Spinal cord (tissue), 10 donors: ENCODE data around the gene IL18R1. TPM values are rescaled to one million over a fixed set of nuclear protein-coding genes. Genes with fewer than 3 reads are reported as not detected.

Experiments used
- DNase-seq, 6 donors: peaks; one replicate each; pipeline versions ENCODE4 v3.0.0 to v3.0.0-alpha.2; 2013 to 2015; ENCODE audit warnings: low spot score in 6 of 6, low read depth in 4 of 6
- H3K27ac ChIP-seq: one replicate; pipeline ENCODE4 v1.5.1; 2013; ENCODE audit warnings: low read depth, low read length, control low read depth
- H3K27me3 ChIP-seq: one replicate; pipeline ENCODE4 v1.6.1; 2013; ENCODE audit warnings: low read length; ENCODE audit not compliant: control insufficient read depth, insufficient read depth
- H3K36me3 ChIP-seq: one replicate; pipeline ENCODE4 v1.6.1; 2013; ENCODE audit warnings: low read length; ENCODE audit not compliant: control insufficient read depth, insufficient read depth
- H3K4me1 ChIP-seq: one replicate; pipeline ENCODE4 v1.6.1; 2013; ENCODE audit warnings: low read length; ENCODE audit not compliant: control insufficient read depth, insufficient read depth
- H3K4me3 ChIP-seq: one replicate; pipeline ENCODE4 v1.5.1; 2013; ENCODE audit warnings: low read depth, low read length, control low read depth
- H3K9me3 ChIP-seq: one replicate; pipeline ENCODE4 v1.6.1; 2013; ENCODE audit warnings: low read length; ENCODE audit not compliant: control insufficient read depth, insufficient read depth
- WGBS: methylation state at CpG from one replicate; pipeline ENCODE4 v1.1.5; 2013; ENCODE audit warnings: missing lambda C conversion rate; ENCODE audit not compliant: insufficient coverage; 5-methylcytosine and 5-hydroxymethylcytosine counted together
- polyA plus RNA-seq, 2 donors: library from polyadenylated mRNA; unstranded; fragments of 120-200 nt; gene quantifications; one replicate each; pipeline ENCODE4 v1.2.1, GENCODE V29; 2013; ENCODE audit not compliant: insufficient read length in 2 of 2
- total RNA-seq, 2 donors: library from RNA; depleted of rRNA in 1 of 2; stranded (reverse); fragments of 120-200 nt in 1 of 2; fragments of >200 nt in 1 of 2; gene quantifications; one replicate each; pipeline versions ENCODE4 v1.2.3 to v1.2.4, GENCODE V29; 2013 to 2014
- donor health status: healthy.

IL18R1 gene
- total and polyA plus RNA-seq, 4 donors, result 0.59 to 2.1 (median 0.96) TPM

GRCh38 chr2:102386004-102386403 is 30.4 kb downstream of the IL18R1 start:
- H3K27me3 ChIP-seq, result no peaks in the 10 kb centered on the region
- no peak overlapping the region for H3K4me3 ChIP-seq
- H3K36me3 ChIP-seq, result no peaks in the 10 kb centered on the region
- no peak for DNase-seq
- WGBS, result no CpG with 5 or more reads among the region's 3 CpGs
- no peak overlapping the region for H3K27ac ChIP-seq
- no peaks in the 10 kb centered on the region for H3K4me1 ChIP-seq
- H3K9me3 ChIP-seq, result peaks cover 7% of the 10 kb centered on the region

- H3K36me3 ChIP-seq, result no peaks in the 10 kb centered on the region
- no peaks in the 10 kb centered on the region for H3K4me1 ChIP-seq
- 81% methylated on average over 2 of the region's 3 CpGs for WGBS
- H3K27ac ChIP-seq, result no peak overlapping the region
- no peak for DNase-seq
- no peak overlapping the region for H3K4me3 ChIP-seq
- no peaks in the 10 kb centered on the region for H3K27me3 ChIP-seq
- H3K9me3 ChIP-seq, result peaks cover 7% of the 10 kb centered on the region
Measured at GRCh38 chr2:102386867-102387541, 31.4 kb downstream of the IL18R1 start.

GRCh38 chr2:102387763-102388546 is 32.4 kb downstream of the IL18R1 start:
- WGBS, result 87% methylated on average over 7 of the region's 7 CpGs
- no peak overlapping the region for H3K27ac ChIP-seq
- H3K4me1 ChIP-seq, result no peaks in the 10 kb centered on the region
- peaks cover 7% of the 10 kb centered on the region for H3K9me3 ChIP-seq
- H3K27me3 ChIP-seq, result no peaks in the 10 kb centered on the region
- no peaks in the 10 kb centered on the region for H3K36me3 ChIP-seq
- DNase-seq, result no peak
- H3K4me3 ChIP-seq, result no peak overlapping the region

GRCh38 chr2:102391565-102391964 is 36.0 kb downstream of the IL18R1 start:
- Histone ChIP-seq H3K4me3 (no peak overlapping the region), H3K4me1 (no peaks in the 10 kb centered on the region), H3K27me3 (no peaks in the 10 kb centered on the region), H3K9me3 (no peaks in the 10 kb centered on the region), H3K36me3 (no peaks in the 10 kb centered on the region), H3K27ac (no peak overlapping the region)
- no CpG with 5 or more reads among the region's 2 CpGs for WGBS
- no peak for DNase-seq

GRCh38 chr2:102392096-102392495 is 36.5 kb downstream of the IL18R1 start:
- Histone ChIP-seq H3K4me3 (no peak overlapping the region), H3K4me1 (no peaks in the 10 kb centered on the region), H3K36me3 (no peaks in the 10 kb centered on the region), H3K9me3 (no peaks in the 10 kb centered on the region), H3K27me3 (no peaks in the 10 kb centered on the region), H3K27ac (no peak overlapping the region)
- no peak for DNase-seq
- WGBS, result 92% methylated on average over 2 of the region's 3 CpGs

- Histone ChIP-seq H3K4me3 (no peak overlapping the region), H3K9me3 (no peaks in the 10 kb centered on the region), H3K4me1 (no peaks in the 10 kb centered on the region), H3K27ac (no peak overlapping the region), H3K27me3 (no peaks in the 10 kb centered on the region), H3K36me3 (no peaks in the 10 kb centered on the region)
- WGBS, result no CpG with 5 or more reads among the region's 1 CpG
- DNase-seq, result no peak
Measured at GRCh38 chr2:102392942-102393341, 37.3 kb downstream of the IL18R1 start.

GRCh38 chr2:102396012-102396411 is 40.4 kb downstream of the IL18R1 start:
- Histone ChIP-seq H3K36me3 (no peaks in the 10 kb centered on the region), H3K27me3 (no peaks in the 10 kb centered on the region), H3K4me1 (no peaks in the 10 kb centered on the region), H3K9me3 (no peaks in the 10 kb centered on the region), H3K27ac (no peak overlapping the region), H3K4me3 (no peak overlapping the region)
- no CpG with 5 or more reads among the region's 2 CpGs for WGBS
- DNase-seq, result no peak

- DNase-seq, result no peak
- Histone ChIP-seq H3K9me3 (no peaks in the 10 kb centered on the region), H3K36me3 (no peaks in the 10 kb centered on the region), H3K4me1 (no peaks in the 10 kb centered on the region), H3K4me3 (no peak overlapping the region), H3K27ac (no peak overlapping the region), H3K27me3 (no peaks in the 10 kb centered on the region)
- WGBS, result 63% methylated on average over 2 of the region's 6 CpGs
Measured at GRCh38 chr2:102397209-102397608, 41.6 kb downstream of the IL18R1 start.

GRCh38 chr2:102399499-102400141 is 44.0 kb downstream of the IL18R1 start:
- Histone ChIP-seq H3K36me3 (no peaks in the 10 kb centered on the region), H3K27me3 (no peaks in the 10 kb centered on the region), H3K4me3 (no peak overlapping the region), H3K9me3 (no peaks in the 10 kb centered on the region), H3K4me1 (no peaks in the 10 kb centered on the region), H3K27ac (no peak overlapping the region)
- no peak for DNase-seq
- WGBS, result 66% methylated on average over 6 of the region's 7 CpGs
